Activated T-helper 1 cell treated with Interleukin-2 at 50 U/mL for 16 hours (primary cell): ENCODE results near the gene EDDM13.
"Not testable (repeated sequence)": the region's sequence is repeated elsewhere in the genome, so short reads cannot be mapped to it uniquely, and the experiment has no call there.

Experiments used
- DNase-seq: peaks from one replicate; pipeline ENCODE4 v3.0.0-alpha.2; 2020; ENCODE audit warnings: low read depth

EDDM13 gene

DNA sequence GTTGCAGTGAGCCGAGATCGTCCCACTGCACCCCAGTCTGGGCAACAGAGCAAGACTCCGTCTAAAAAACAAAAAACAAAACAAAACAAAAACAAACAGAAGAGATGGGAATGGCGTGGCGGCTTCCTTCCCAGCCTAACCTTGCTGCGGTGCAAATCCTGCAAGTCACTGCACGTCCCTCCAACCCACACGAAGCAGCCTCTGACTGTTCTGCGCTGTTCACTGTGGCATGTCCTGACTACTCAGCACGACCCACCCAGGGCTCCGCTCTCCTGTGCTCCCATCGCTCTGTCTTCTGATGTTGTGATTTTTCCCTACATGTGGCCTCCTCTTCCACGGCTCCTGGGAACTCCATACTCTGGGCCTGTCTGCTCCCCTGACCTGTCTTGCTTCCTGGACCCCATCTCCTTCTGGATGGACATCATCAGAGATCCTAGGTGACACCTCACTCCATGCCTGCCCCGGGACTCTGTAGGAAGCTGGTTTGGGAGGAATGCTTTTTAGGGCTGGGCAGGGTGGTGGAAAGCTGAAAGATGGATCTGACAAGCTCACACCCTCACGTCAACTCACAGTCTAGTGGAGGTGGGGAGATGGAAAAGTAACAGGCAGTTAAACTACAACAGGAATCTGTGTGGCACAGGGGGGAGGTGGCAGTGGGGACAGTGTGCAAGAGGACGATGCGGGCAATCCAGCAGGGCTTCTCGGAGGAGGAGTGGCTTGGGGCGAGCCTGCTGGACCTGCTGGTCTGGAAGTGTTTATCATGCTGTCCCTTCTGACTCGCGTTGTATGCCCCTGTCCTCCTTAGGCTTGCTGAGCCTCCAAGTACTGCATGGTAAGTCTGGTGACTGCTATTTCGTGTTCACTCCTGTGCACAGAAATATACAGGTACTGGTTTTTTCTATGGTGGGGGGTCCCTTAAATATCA lies 23.2 kb downstream of the EDDM13 start:
- DNase-seq = no peak

DNA sequence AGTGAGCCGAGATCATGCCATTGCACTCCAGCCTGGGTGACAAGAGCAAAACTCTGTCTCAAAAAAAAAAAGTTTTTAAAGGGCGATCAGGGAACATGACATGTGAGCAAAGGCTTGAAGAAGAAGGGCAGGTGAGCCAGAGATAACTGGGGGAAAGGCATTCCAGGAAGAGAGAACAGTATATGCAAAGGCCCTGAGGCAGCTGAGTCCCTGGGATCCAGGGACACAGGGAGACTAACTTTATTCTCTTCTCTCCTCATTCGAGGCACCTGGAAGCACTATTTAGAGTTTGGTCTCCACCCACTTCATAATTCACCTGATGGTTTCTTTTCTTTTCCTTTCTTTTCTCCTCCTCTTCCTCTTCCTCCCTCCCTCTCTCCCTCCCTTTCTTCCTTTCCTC lies 24.5 kb downstream of the EDDM13 start:
- DNase-seq = no peak

DNA sequence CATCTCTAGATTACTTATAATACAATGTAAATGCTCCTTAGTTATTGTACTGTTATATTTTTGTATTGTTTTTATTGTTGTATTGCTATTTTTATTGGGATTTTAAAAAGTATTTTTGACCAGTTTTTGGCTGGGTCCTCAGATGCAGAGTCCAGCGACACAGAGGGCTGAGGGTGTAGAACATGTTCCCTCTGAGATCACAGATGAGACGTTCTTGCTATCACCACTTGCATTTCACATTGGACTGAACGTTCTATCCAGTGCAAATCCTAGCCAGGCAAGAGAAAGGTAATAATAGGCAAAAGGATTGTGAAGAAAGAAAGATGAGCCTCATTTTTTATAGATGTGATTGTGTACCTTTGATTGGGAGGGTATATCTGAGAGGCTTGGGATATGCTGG lies 27.1 kb downstream of the EDDM13 start:
- DNase-seq = no peak

DNA sequence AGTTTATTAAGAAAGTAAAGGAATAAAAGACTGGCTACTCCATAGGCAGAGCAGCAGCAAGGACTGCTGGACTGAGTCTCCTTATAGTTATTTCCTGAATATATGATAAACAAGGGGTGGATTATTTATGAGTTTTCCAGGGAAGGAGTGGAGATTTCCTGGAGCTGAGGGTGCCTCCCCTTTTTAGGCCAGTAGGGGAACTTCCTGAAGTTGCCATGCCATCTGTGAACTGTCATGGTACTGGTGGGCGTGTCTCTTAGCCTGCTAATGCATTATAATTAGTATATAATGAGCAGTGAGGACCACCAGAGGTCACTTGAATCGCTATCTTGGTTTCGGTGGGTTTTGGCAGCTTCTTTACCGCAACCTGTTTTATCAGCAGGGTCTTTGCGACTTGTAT lies 28.6 kb downstream of the EDDM13 start:
- DNase-seq = no peak

DNA sequence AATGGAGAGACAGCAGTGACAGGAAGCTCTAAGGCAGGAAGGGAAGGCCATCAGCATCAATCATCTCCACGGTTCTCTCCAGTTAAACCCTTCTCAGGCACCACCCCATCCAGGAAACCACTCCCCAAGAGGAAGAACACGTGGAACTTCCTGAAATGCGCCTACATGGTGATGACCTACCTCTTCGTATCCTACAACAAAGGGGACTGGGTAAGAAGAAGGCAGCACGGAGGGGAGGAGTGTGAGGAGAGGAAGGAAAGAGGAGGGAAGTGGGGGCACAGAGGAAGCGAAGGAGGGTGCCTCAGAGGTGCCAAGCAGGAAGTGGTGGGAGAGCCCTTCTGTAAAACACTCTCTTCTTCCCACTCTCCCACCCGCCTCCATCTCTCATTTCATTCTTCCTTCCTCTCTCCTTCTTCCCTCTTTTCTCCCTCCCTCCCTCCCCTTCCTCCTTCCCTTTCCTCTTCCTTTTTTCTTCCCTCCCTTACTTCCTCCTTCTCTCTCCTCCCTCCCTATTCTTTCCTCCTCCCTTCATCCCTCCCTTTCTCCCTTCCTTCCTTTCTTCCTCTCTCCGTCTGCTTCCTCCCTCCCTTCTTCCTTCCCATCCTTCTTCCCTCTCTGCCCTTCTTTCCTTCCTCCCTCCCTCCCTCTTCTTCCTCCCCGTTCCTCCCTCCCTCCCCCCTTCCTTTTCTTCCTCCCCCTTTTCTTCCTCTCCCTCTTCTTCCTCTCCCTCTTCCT lies 29.5 kb downstream of the EDDM13 start:
- DNase-seq = no peak

DNA sequence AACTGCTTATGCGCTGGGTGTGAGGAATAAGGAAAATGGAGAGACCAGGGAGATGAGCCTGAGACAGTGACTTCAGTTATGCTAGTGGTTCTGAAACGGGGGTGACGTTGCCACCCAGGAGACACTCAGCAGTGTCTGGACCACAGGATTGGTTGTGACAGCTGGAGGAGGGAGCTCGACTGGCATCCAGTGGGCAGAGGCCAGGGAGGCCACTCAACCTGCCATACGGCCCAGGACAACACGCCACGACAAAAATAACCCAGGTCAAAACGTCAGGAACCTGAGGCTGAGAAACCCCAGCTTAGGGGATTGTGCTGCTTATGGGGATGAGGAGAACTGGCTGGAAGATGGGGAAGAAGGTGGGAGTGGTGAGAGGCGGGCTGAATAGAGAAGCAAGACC lies 31.7 kb downstream of the EDDM13 start:
- DNase-seq = no peak

DNA sequence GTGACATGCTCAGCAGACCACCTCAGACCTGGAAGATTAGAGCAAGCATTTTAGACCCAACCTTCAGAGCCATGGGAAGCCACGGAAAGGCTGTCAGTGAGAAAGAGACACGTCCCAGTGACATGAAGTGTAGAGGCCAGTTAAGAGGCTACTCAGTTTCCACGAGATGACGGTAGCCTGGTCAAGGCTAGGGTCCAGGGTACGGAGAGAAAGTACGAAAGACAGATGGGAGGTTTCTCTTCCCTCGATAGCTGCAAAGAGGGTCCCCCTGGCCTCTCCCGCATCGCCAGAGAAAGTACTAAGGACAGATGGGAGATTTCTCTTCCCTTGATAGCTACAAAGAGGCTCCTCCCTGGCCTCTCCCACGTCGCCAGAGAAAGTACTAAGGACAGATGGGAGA lies 33.5 kb downstream of the EDDM13 start:
- no peak for DNase-seq

DNA sequence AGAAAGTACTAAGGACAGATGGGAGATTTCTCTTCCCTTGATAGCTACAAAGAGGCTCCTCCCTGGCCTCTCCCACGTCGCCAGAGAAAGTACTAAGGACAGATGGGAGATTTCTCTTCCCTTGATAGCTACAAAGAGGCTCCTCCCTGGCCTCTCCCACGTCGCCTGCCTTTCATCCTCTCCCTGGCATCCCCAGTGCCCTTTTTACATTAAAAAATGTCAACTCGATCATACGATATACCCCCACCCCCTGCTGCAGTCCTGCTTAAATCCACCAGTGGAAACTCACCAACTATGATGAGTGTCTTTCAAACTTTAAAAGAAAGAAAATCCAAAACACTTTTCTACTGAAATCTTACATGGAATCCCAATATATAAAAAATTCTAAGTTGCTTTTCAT lies 34.5 kb downstream of the EDDM13 start:
- DNase-seq = not testable (repeated sequence)

DNA sequence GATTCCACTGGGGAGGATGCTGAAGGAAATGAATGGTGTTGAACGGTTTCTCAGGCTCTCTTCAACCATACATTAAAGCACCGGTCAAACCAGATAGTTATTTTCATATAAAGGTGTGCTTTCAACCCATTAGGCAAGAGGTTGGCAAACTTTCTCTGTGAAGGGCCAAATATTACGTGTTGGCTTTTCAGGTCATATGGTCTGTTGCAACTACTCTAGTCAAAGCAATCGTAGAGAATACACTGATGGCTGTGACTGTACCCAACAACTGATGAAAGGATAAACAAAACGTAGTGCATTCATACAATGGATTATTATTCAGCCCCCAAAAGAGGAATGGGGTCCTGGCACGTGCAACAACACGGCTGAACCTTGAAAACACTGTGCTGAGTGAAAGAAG lies 36.2 kb downstream of the EDDM13 start:
- no peak for DNase-seq

DNA sequence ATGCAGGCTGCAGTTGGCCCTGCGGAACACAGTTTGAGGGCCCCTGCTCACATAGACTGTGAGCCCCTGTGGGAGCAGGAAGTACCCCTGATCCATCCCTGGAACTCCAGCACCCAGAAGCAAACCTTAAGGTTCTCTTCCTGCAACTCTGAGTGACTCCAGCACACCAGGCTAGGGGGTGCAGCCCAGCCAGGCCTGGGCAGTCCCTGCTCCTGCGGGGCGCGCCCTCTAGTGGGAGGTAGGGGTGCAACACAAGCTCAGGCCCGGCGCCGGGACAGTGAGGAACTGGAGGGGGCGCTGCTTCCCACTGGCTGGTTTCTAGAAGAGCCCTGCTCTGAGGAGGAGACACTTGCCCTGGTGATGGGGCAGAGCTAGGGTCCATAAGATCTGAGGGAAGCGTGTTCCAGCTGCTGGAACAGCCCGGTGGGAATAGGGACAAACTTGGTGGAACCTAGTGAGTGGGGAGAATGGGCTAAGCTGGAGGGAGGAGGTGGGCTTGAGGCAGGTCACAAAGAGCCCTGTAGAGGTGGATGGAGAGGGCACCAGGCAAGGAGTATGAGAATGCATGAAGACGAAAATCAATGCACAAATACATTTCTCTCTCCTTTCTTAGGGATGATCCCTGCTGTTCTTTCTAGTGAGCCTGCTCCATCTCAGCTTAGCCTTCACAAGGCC lies 37.1 kb downstream of the EDDM13 start:
- no peak for DNase-seq

DNA sequence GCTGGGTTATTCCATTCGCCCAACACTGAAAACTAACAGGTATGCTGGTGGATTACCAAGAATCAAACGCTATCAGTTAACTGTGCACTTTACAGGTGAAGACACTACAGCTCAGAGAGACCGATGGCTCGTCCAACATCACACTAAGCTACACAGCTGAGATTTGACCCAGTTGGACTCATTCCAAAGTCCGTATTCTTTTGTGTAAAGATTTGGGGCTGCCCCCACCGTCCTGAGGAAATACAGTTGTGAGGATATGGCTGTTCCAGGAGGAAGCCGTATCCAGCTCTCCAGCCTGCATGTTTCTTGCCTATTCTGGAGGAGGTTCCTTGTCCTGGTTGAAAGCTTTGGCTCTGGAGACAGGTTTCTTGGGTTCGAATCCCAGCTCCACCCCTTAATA lies 37.9 kb downstream of the EDDM13 start:
- no peak for DNase-seq

DNA sequence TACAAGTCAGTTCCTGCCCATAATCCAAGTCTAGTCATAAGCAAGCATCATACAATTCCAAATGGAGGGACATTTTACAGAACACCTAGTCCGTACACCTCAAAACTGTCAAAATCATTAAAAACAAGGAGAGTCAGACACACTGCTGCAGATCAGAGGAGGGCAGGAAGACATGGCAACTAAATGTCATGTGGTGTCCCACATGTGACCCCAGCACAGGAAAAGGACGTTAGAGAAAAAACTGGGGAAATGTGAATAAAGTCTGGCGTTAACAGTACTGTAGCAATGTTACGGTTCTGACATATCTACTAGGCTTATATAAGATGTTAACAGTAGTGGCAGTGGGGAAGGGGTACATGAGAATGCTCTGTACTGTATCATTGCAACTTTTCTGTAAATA lies 39.8 kb downstream of the EDDM13 start:
- DNase-seq = no peak

DNA sequence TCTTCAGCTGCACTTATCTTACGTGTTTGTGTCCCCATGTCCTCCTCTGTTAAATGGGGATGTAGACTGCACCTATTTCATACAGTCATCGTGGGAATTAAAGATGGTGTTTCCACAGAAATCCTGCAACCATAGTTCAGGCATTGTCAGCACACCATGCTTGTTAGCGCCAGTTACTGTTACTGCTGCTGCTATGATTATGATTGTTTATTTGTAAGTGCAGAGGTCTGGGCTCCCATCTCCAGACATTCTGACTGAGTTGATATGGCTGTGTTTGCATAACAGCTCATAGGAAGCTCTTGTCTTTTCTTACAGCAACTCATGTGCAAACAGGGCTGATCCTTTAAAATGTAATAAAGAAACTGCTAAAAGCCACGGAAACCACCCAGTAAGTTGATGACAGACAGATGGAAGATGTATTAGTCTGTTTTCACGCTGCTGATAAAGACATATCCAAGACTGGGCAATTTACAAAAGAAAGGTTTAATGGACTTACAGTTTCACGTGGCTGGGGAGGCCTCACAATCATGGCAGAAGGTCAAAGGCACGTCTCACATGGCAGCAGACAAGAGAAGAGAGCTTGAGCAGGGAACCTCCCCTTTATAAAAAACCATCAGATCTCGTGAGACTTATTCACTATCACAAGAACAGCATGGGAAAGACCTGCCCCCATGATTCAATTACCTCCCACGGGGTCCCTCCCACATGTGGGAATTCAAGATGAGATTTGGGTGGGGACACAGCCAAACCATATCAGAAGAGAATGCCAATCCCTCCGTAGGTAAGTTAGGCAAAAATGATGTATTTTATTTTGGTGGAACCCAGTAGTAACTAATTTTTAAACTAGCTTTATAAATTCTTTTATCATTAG lies 40.5 kb downstream of the EDDM13 start:
- no peak for DNase-seq

DNA sequence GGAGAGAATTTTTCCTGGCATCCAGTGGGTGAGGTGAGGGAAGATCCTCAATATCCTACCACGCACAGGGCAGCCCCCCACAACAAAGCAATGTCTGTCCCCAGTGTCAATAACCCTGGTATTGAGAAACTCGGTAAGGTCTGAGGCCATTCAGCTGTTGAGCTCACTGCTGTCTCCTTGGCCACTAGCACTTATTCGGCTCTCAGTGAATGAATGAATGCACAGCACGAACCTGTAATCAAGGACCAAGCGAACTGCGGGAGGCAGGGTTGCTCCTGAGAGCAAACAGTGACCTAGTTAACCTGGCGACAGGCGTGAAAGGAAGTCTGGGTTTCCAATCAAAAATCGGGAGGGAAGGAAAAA lies 41.5 kb downstream of the EDDM13 start:
- DNase-seq = no peak

DNA sequence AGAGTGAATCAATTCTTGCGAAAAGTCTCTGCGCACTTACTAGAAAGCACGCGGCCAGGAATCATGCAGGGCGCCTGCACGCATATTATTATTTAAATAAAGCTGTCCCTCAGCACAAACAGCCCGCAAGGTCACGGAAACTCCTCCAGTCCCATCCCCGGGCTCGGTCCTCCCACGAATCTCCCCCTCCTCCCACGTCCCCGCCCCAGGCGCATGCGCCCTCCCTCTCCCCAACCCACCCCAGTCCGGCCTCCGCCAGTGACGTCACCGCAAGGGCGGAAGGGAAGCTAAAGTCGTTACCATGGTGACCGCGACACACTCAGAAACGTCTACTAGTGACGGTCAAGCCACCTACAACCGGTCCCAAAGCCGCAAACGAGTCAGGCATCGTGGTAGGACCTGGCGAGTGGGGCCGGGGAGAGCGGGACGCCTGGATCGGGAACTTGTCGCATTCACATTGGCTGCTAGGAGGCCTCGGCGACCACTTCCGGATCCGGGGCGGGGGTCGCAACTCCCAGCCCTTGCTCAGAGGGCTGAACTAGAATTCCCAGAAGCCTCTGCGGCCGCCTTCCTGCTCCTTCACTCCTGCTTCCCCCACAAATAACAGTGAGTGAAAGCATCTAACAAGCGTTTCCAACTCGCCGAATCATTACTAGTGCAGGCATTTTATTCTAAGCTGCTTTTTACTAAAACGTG lies 42.0 kb downstream of the EDDM13 start, which contains the start of gene ZSCAN5A:
TSS of gene ZSCAN5A (minus strand) at position 459 of the 696 bp plus-strand sequence. CDS start 89,793 bp downstream, outside the sequence.
- DNase-seq = peak; percentile 94

DNA sequence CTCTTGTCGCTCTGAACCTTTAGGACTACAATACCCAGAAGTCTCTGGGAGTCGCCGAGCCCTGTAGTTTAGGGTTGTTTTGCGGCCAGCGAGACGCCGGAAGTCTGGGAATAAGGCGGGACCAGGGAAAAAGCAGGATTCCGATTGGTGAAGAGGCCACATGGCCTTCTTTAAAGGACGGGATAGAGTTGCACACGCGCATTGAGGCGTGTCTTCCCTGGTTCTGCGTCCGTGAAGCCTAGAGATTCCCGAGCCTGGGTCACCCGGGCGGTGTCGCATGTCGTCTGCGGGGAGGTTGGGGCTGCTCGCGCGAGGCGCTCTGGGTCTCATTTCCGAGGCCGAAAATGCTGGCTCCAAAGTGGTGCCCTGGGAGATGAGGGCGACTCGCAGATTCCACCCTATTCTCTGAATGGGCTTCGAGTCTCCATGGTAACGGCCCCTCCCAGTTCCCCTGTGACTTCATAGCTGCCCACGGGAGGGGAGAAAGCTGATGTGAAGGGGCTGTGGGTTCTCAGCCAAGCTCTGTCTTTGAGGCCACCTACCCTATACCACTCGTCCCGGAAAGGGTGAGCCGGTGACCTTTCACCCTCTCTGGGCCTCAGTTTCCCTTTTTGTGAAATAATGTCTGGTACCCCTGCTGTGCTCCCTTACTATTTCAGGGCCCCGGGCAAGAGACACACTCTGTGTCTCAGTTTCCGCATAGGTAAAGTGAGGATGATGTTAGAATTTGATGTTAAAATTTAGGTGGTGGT lies 42.7 kb downstream of the EDDM13 start:
- peak; percentile 84 for DNase-seq

DNA sequence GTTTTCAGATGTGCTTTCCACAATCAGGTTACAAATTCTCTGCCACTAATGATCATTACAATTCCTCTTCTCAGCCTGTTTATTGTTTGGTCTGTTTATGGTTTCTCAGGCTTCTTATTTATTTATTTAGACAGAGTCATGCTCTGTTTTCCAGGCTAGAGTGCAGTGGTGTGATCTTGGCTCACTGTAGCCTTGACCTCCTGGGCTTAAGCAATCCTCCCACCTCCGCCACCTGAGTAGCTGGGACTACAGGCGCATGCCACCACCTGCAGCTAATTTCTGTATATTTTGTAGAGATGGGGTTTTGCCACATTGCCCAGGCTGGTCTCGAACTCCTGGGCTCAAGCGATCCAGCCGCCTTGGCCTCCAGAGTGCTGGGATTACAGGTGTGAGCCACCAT lies 44.2 kb downstream of the EDDM13 start:
- DNase-seq = no peak

DNA sequence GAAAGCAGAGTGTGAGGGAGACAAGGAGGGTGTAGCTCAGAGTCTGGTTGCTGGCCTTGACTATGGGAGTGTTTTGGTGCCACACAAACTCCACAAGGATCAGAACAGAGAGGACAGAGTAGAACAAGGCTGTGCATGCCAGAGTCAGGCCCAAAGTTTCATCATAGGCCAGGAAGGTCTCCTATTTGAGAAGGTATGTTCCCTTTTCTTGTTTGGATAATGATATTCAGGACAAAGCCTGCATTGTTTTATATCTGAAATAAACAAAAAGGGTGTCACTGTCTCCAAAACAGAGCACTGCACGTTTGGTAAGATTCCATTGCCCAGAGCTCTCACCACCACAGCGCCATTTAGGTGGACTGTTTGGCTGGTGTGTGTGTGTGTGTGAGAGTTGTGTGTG lies 45.2 kb downstream of the EDDM13 start:
- DNase-seq = no peak

DNA sequence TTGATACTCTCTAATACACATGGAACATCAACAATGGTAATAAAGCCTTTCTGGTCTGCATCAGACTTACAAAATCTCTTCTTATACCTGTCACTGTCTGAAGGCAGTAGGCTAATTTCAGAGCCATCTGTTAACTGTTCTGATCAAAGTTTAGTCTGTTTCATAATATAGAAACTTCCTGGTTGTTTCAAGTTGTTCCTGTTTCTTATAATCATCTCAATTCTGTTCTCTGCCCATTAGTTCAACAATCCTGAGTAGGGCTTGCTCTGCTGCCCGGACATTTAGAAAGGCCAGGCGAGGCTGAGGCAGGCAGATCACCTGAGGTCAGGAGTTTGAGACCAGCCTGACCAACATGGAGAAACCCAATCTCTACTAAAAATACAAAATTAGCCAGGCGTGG lies 47.4 kb downstream of the EDDM13 start:
- no peak for DNase-seq

DNA sequence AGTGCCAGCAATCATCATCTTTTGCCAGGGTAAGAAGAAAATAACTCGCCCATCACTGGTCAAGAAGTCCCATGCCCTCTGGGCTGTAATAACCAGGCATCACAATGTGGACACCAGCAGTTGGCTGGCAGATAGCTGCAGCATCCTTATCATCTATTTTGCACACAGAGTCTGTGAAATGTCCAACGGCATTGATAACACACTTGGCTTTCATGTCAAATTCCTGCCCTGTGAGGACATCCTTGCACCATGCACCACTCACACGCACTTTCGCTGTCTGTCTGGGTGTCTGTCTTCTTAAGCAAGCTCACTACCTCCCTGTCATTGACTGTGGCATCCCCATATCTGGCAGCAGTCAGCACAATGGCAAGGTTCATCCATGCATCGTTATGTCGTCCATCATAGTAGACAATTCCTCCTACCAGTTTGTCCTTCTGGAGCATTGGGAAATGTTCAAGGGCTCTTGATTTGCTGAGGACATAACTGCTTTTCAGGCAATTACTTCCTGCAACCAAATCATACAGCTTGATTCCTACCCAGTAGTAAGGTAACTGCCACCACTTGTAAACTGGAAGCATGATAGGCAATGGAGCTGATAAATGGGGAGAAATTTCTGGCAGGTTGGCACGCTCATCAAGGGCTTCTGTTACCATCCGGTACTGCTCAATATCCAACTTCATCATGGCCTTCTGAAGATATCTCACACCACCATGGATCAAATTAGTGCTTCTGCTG lies 48.9 kb downstream of the EDDM13 start:
- no peak for DNase-seq
